ENCODE data around the gene DNAI2.

DNA sequence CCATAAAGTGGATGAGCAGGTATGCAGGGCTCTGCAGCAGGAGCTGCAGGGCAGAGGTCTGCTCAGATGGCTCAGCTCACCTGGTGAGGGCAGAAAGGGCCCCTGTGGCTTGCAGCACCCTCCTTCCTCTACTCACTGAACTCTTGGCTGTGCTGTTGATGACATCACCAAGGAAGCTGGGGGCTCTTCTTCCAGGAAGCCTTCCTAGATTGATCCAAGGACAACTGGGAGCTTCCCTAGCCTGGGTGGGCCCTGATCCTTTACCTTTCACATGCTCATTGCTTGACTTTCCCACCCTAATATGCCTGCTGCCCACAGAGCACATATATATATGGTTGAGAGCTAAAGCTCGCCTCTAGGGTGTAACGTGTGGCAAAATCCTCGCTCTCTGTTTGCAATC is 54.5 kb downstream of the DNAI2 start:
- TF ChIP-seq POLR2A (IDR thresholded peaks at IDR 0.05) = no peak
- TF ChIP-seq, protein P1, sequence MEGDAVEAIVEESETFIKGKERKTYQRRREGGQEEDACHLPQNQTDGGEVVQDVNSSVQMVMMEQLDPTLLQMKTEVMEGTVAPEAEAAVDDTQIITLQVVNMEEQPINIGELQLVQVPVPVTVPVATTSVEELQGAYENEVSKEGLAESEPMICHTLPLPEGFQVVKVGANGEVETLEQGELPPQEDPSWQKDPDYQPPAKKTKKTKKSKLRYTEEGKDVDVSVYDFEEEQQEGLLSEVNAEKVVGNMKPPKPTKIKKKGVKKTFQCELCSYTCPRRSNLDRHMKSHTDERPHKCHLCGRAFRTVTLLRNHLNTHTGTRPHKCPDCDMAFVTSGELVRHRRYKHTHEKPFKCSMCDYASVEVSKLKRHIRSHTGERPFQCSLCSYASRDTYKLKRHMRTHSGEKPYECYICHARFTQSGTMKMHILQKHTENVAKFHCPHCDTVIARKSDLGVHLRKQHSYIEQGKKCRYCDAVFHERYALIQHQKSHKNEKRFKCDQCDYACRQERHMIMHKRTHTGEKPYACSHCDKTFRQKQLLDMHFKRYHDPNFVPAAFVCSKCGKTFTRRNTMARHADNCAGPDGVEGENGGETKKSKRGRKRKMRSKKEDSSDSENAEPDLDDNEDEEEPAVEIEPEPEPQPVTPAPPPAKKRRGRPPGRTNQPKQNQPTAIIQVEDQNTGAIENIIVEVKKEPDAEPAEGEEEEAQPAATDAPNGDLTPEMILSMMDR (IDR thresholded peaks at IDR 0.05) = no peak

Measured in upper lobe of left lung (tissue), 4 donors.